ENCODE data around the gene GPR34.
"Not testable (repeated sequence)": the region's sequence is repeated elsewhere in the genome, so short reads cannot be mapped to it uniquely, and the experiment has no call there.

GRCh38 chrX:41676361-41676760 lies 12.4 kb upstream of the GPR34 start:
- TF ChIP-seq CTCF (IDR thresholded peaks at IDR 0.05; ENCODE audit: insufficient read depth, low read length, poor library complexity, severe bottlenecking); EZH2phosphoT487 (conservative IDR thresholded peaks at IDR 0.05; ENCODE audit: low read length): not testable (repeated sequence)

Data from SU-DHL-6 (cell line).